GM18507 (cell line): Measurements from ENCODE around the gene TSHZ2.

Experiments
- DNase-seq: peaks from one replicate; pipeline ENCODE4 v3.0.0; 2011; ENCODE audit warnings: low read depth; ENCODE audit not compliant: insufficient read length; ENCODE audit errors: extremely low spot score
- FAIRE-seq: peaks from 2 replicates; lab custom pipeline; 2011; peaks lifted over from hg19 to GRCh38; lab: Jason Lieb, UNC

Gene TSHZ2

GRCh38 chr20:53247468-53248103 lies 275.4 kb downstream of the TSHZ2 start:
- FAIRE-seq = no peak
- no peak for DNase-seq

- FAIRE-seq (no peak), DNase-seq (no peak)
These were observed 278.3 kb downstream of the TSHZ2 start for GRCh38 chr20:53250456-53250855.

- FAIRE-seq = no peak
These were observed 279.8 kb downstream of the TSHZ2 start for GRCh38 chr20:53252002-53252401.

GRCh38 chr20:53253668-53254067 lies 281.5 kb downstream of the TSHZ2 start:
- FAIRE-seq (no peak), DNase-seq (no peak)

More at GRCh38 chr20:53252002-53252401, 279.8 kb downstream of the TSHZ2 start:
- no peak for DNase-seq

GRCh38 chr20:53255102-53255710 lies 283.0 kb downstream of the TSHZ2 start:
- no peak for DNase-seq

GRCh38 chr20:53258741-53259140 lies 286.6 kb downstream of the TSHZ2 start:
- FAIRE-seq (no peak), DNase-seq (no peak)

More at GRCh38 chr20:53255102-53255710, 283.0 kb downstream of the TSHZ2 start:
- no peak for FAIRE-seq

- DNase-seq (no peak), FAIRE-seq (no peak)
These were observed 288.0 kb downstream of the TSHZ2 start for GRCh38 chr20:53260168-53260567.

- FAIRE-seq (no peak), DNase-seq (no peak)
These were observed 288.4 kb downstream of the TSHZ2 start for GRCh38 chr20:53260591-53260990.

GRCh38 chr20:53262365-53262764 lies 290.2 kb downstream of the TSHZ2 start:
- FAIRE-seq (no peak), DNase-seq (no peak)

- FAIRE-seq = no peak
- DNase-seq = no peak
These were observed 291.6 kb downstream of the TSHZ2 start for GRCh38 chr20:53263554-53264438.

GRCh38 chr20:53264604-53265003 lies 292.4 kb downstream of the TSHZ2 start:
- no peak for FAIRE-seq

GRCh38 chr20:53265304-53265875 lies 293.2 kb downstream of the TSHZ2 start:
- no peak for DNase-seq
- FAIRE-seq = no peak

More at GRCh38 chr20:53264604-53265003, 292.4 kb downstream of the TSHZ2 start:
- no peak for DNase-seq

GRCh38 chr20:53269380-53269779 lies 297.2 kb downstream of the TSHZ2 start:
- DNase-seq (no peak), FAIRE-seq (no peak)

GRCh38 chr20:53270792-53271375 lies 298.7 kb downstream of the TSHZ2 start:
- DNase-seq (no peak), FAIRE-seq (no peak)

- FAIRE-seq = no peak
- no peak for DNase-seq
These were observed 302.2 kb downstream of the TSHZ2 start for GRCh38 chr20:53274365-53274764.

- FAIRE-seq = no peak
- no peak for DNase-seq
These were observed 302.6 kb downstream of the TSHZ2 start for GRCh38 chr20:53274807-53275206.

- DNase-seq = no peak
- no peak for FAIRE-seq
These were observed 304.0 kb downstream of the TSHZ2 start for GRCh38 chr20:53276143-53276542.

- DNase-seq (no peak), FAIRE-seq (no peak)
These were observed 306.4 kb downstream of the TSHZ2 start for GRCh38 chr20:53278555-53278954.

GRCh38 chr20:53279735-53280134 lies 307.6 kb downstream of the TSHZ2 start:
- no peak for DNase-seq
- FAIRE-seq = no peak
